OCI-LY1 (cell line): ENCODE data around the gene DCAF4.

Experiments
- EZH2 ChIP-seq: fragments of 200-600 bp; sonication (generic), shearing (Covaris generic); IDR thresholded peaks from 2 replicates; pipeline ENCODE4 v1.8.0; 2017; ENCODE audit warnings: borderline replicate concordance, mixed run types, mild to moderate bottlenecking, antibody characterized with exemption, low read length, moderate library complexity, mixed read lengths
- TF ChIP-seq, protein P1 (sequence below): fragments of 200-600 bp; sonication (generic), shearing (Covaris generic); IDR thresholded peaks from 2 replicates; pipeline ENCODE4 v1.5.1; 2017; ENCODE audit warnings: mild to moderate bottlenecking, antibody characterized with exemption, low read length, moderate library complexity, mixed read lengths

- TF ChIP-seq, protein P1, sequence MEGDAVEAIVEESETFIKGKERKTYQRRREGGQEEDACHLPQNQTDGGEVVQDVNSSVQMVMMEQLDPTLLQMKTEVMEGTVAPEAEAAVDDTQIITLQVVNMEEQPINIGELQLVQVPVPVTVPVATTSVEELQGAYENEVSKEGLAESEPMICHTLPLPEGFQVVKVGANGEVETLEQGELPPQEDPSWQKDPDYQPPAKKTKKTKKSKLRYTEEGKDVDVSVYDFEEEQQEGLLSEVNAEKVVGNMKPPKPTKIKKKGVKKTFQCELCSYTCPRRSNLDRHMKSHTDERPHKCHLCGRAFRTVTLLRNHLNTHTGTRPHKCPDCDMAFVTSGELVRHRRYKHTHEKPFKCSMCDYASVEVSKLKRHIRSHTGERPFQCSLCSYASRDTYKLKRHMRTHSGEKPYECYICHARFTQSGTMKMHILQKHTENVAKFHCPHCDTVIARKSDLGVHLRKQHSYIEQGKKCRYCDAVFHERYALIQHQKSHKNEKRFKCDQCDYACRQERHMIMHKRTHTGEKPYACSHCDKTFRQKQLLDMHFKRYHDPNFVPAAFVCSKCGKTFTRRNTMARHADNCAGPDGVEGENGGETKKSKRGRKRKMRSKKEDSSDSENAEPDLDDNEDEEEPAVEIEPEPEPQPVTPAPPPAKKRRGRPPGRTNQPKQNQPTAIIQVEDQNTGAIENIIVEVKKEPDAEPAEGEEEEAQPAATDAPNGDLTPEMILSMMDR = no peak
- TF ChIP-seq EZH2 = no peak
Observed at GRCh38 chr14:72901361-72901760, 24.9 kb upstream of the DCAF4 start.
